Upper lobe of left lung (tissue), 6 donors: Measurements from ENCODE around the gene AFAP1. TPM values are rescaled to one million over a fixed set of nuclear protein-coding genes. Genes with fewer than 3 reads are reported as not detected.

Experiments used
- ATAC-seq, 2 donors: fragments of 200-7000 bp; cut with Tn5 transposase; one replicate each; pipeline ENCODE4 v1.9.1; 2022; ENCODE audit warnings: mild to moderate bottlenecking in 2 of 2, moderate library complexity in 2 of 2; ENCODE audit not compliant: low FRiP score in 2 of 2
- DNase-seq, 2 donors: peaks; one replicate each; pipeline ENCODE4 v3.0.0-alpha.2; 2019 to 2020
- H3K27ac ChIP-seq, 4 donors: fragments of 200-600 bp; sonication (generic); one replicate each; pipeline ENCODE4 v1.5.1; 2016 to 2019
- H3K27me3 ChIP-seq, 4 donors: fragments of 200-600 bp; sonication (generic); one replicate each; pipeline ENCODE4 v1.5.1; 2017 to 2019
- H3K36me3 ChIP-seq, 4 donors: fragments of 200-600 bp; sonication (generic); one replicate each; pipeline ENCODE4 v1.5.1; 2016 to 2019
- H3K4me1 ChIP-seq, 4 donors: fragments of 200-600 bp; sonication (generic); one replicate each; pipeline ENCODE4 v1.5.1; 2018 to 2019
- H3K4me3 ChIP-seq, 4 donors: fragments of 200-600 bp; sonication (generic); one replicate each; pipeline ENCODE4 v1.5.1; 2017 to 2019; ENCODE audit warnings: mild to moderate bottlenecking in 2 of 4, moderate library complexity in 1 of 4
- H3K9me3 ChIP-seq, 4 donors: fragments of 200-600 bp; sonication (generic); one replicate each; pipeline ENCODE4 v1.5.1; 2018 to 2019
- EP300 ChIP-seq, 4 donors: sonication (generic); formaldehyde crosslinking; IDR thresholded peaks; one replicate each; pipeline ENCODE4 v1.5.1; 2017; ENCODE audit warnings: antibody characterized with exemption in 4 of 4, control low read depth in 2 of 4
- POLR2A ChIP-seq, 4 donors: fragments of 450-650 bp; IDR thresholded peaks; one replicate each; pipeline ENCODE4 v1.5.1; 2016 to 2017; ENCODE audit warnings: antibody characterized with exemption in 4 of 4, mild to moderate bottlenecking in 2 of 4
- POLR2AphosphoS5 ChIP-seq, 2 donors: sonication (generic); formaldehyde crosslinking; IDR thresholded peaks; one replicate each; pipeline ENCODE4 v1.5.1; 2017; ENCODE audit warnings: antibody characterized with exemption in 2 of 2
- WGBS, 2 donors: methylation state at CpG; one replicate each; pipeline ENCODE4 v1.1.5; 2017 to 2018; 5-methylcytosine and 5-hydroxymethylcytosine counted together
- total RNA-seq, 6 donors: library from RNA; depleted of rRNA in 4 of 6; stranded (reverse); fragments of >200 nt in 4 of 6; gene quantifications; one replicate each; pipeline versions ENCODE4 v1.1.0 to v1.2.1, GENCODE V29; 2016 to 2021
- TF ChIP-seq, protein P1 (sequence below), 6 experiments: fragments of 450-650 bp in 4 of 6; fragments of 200-600 bp in 2 of 6; sonication (generic) in 2 of 6; IDR thresholded peaks; one replicate each; pipeline ENCODE4 v1.5.1; 2016 to 2019; ENCODE audit warnings: antibody characterized with exemption in 6 of 6
- donor health status: DM: no; HTN: no; CAD: no; lungs with moderate emphysema.
- donor health status: DM: no; HTN: yes; CAD: no; lungs with severe emphysema.

Gene AFAP1
- total RNA-seq, 6 donors from 2014 or later, result 10.9 to 26.7 (median 19.2) TPM

DNA sequence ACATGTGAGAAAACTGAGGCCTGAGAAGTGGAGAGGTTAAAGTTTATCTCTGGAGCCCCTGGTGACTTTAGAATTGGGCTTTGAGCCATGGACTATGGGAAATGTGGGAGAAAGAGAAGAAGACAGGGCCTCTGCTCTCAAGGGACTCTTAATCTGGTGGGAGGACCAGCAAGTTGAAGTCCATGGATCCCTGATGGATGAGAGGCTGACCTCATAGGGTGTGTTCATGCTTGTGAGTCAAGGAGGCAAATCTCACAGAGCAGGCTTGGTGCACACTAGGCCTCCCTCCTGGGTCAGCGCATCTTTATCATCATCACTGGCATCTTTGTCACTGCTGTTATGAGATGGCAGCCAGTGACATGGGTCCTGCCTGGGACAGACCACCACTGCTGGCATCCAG is 211.9 kb downstream of the AFAP1 start:
- Histone ChIP-seq H3K27ac (no peak overlapping the region), H3K4me3 (no peak overlapping the region), H3K36me3 (no peaks in the 10 kb centered on the region), H3K9me3 (no peaks in the 10 kb centered on the region), H3K27me3 (no peaks in the 10 kb centered on the region), H3K4me1 (no peaks in the 10 kb centered on the region)
- WGBS, 2 donors, result 92% methylated on average over 1 of the region's 1 CpG; no CpG with 5 or more reads in 1 of the 2 donors
- ATAC-seq, result peak in 1 of 2 donors; percentile 38
- TF ChIP-seq POLR2AphosphoS5 (IDR thresholded peaks at IDR 0.05) (no peak), EP300 (IDR thresholded peaks at IDR 0.05) (no peak), POLR2A (IDR thresholded peaks at IDR 0.05) (no peak)
- TF ChIP-seq, protein P1, sequence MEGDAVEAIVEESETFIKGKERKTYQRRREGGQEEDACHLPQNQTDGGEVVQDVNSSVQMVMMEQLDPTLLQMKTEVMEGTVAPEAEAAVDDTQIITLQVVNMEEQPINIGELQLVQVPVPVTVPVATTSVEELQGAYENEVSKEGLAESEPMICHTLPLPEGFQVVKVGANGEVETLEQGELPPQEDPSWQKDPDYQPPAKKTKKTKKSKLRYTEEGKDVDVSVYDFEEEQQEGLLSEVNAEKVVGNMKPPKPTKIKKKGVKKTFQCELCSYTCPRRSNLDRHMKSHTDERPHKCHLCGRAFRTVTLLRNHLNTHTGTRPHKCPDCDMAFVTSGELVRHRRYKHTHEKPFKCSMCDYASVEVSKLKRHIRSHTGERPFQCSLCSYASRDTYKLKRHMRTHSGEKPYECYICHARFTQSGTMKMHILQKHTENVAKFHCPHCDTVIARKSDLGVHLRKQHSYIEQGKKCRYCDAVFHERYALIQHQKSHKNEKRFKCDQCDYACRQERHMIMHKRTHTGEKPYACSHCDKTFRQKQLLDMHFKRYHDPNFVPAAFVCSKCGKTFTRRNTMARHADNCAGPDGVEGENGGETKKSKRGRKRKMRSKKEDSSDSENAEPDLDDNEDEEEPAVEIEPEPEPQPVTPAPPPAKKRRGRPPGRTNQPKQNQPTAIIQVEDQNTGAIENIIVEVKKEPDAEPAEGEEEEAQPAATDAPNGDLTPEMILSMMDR (IDR thresholded peaks at IDR 0.05), result no peak
- DNase-seq, result no peak

DNA sequence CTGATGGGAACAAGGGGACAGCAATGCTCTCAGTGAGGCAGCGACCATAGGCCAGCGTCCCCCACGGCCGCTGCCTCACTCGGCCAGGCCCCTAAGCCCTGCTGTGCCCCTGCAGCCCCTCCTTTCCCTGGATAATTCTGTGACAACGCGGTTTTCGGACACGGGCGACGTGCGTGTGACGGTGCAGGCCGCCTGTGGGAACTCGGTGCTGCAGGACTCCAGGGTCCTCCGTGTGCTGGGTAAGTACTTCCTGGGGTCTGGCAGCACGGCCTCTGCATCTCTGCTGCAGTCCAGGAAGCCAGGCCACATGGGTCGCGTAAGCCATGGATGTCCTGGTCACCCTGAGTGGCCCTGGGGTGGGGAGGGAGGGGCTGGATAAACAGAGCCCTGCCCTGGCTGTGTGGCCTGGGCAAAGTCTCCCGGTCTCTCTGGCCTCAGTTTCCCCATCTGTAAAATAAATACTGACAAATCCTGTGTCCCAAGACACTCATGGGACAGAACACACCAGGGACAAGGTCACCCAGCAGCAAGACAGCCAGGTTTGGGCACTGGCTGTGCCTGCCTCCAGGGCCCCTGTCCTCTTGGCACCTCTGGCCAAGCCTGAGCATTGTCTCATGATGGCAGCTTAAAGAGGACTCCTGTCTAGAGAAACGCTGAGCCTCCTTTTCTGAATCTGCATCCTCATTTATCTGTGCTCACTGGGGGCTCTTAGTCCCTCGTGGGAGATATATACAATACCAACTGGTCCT is 212.8 kb downstream of the AFAP1 start:
- peak in 1 of 2 donors; percentile 67 for DNase-seq
- TF ChIP-seq EP300 (IDR thresholded peaks at IDR 0.05), result no peak
- TF ChIP-seq POLR2A (IDR thresholded peaks at IDR 0.05), result no peak
- TF ChIP-seq, protein P1 (IDR thresholded peaks at IDR 0.05), result no peak
- TF ChIP-seq POLR2AphosphoS5 (IDR thresholded peaks at IDR 0.05), result no peak
- no peak overlapping the region for H3K27ac ChIP-seq
- WGBS, 2 donors, result 83 to 86% methylated on average over 11 to 22 of the region's 22 CpGs
- no peak overlapping the region for H3K4me3 ChIP-seq
- no peak for ATAC-seq
- no peaks in the 10 kb centered on the region for H3K27me3 ChIP-seq
- H3K36me3 ChIP-seq, result no peaks in the 10 kb centered on the region
- no peaks in the 10 kb centered on the region for H3K4me1 ChIP-seq
- H3K9me3 ChIP-seq, result no peaks in the 10 kb centered on the region

DNA sequence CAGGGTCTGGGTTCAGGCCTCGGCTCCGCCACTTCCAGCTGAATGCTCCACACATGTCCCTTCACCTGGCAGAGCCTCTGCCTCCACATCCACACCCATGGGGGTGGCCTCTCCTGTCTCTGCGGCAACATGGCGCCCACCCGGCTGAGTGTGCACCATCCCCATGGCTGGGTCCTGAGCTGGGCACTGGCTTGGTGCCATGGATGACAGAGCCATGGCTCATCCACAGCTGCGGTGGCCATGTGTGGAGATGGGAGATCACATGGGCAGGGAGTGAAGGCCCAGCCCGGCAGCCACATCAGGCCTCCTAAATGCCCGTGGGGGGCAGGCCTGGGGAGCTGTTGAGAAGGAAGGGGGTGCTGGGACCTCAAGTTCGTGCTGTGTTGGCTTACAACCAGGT is 213.7 kb downstream of the AFAP1 start:
- TF ChIP-seq EP300 (IDR thresholded peaks at IDR 0.05), result no peak
- no peak for TF ChIP-seq POLR2AphosphoS5 (IDR thresholded peaks at IDR 0.05)
- TF ChIP-seq, protein P1 (IDR thresholded peaks at IDR 0.05), result no peak
- TF ChIP-seq POLR2A (IDR thresholded peaks at IDR 0.05), result no peak
- H3K9me3 ChIP-seq, result no peaks in the 10 kb centered on the region
- no peak overlapping the region for H3K4me3 ChIP-seq
- H3K4me1 ChIP-seq, result no peaks in the 10 kb centered on the region
- H3K27ac ChIP-seq, result no peak overlapping the region
- H3K27me3 ChIP-seq, result no peaks in the 10 kb centered on the region
- H3K36me3 ChIP-seq, result no peaks in the 10 kb centered on the region
- DNase-seq (peak in 1 of 2 donors; percentile 60), ATAC-seq (no peak)
- 84 to 90% methylated on average over 7 to 9 of the region's 9 CpGs for WGBS, 2 donors

DNA sequence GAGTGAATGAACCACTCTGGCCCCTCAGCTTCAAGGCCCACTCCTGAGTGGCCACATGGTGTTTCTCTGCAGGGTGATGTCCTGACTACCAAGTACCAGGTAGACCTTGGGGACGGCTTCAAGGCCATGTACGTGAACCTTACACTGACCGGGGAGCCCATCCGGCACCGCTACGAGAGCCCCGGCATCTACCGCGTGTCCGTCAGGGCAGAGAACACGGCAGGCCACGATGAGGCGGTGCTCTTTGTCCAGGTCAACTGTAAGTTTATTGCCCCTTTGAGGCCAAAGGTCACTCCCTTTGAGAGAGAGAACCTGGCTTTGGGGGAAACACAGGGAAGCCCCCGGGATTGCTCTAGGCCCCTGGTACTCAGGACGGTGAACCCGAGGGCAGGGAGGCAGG is 216.0 kb downstream of the AFAP1 start:
- no peak for TF ChIP-seq POLR2A (IDR thresholded peaks at IDR 0.05)
- no peak for TF ChIP-seq EP300 (IDR thresholded peaks at IDR 0.05)
- TF ChIP-seq, protein P1 (IDR thresholded peaks at IDR 0.05), result no peak
- no peak for TF ChIP-seq POLR2AphosphoS5 (IDR thresholded peaks at IDR 0.05)
- Histone ChIP-seq H3K27ac (no peak overlapping the region), H3K27me3 (no peaks in the 10 kb centered on the region), H3K4me1 (peaks cover 0 to 5% (median 2%) of the 10 kb centered on the region in 4 donors), H3K36me3 (no peaks in the 10 kb centered on the region), H3K4me3 (no peak overlapping the region), H3K9me3 (no peaks in the 10 kb centered on the region)
- DNase-seq (peak in 1 of 2 donors; percentile 66), ATAC-seq (no peak)
- whole genome bisulfite sequencing, 2 donors, result 94 to 97% methylated on average over 15 to 16 of the region's 16 CpGs
